ENCODE data around the gene ATOH7. TPM values are rescaled to one million over a fixed set of nuclear protein-coding genes. Genes with fewer than 3 reads are reported as not detected.
"Not testable (repeated sequence)": the region's sequence is repeated elsewhere in the genome, so short reads cannot be mapped to it uniquely, and the experiment has no call there.

Gene ATOH7
- polyA plus RNA-seq, 1 experiment: 0.05 TPM

DNA sequence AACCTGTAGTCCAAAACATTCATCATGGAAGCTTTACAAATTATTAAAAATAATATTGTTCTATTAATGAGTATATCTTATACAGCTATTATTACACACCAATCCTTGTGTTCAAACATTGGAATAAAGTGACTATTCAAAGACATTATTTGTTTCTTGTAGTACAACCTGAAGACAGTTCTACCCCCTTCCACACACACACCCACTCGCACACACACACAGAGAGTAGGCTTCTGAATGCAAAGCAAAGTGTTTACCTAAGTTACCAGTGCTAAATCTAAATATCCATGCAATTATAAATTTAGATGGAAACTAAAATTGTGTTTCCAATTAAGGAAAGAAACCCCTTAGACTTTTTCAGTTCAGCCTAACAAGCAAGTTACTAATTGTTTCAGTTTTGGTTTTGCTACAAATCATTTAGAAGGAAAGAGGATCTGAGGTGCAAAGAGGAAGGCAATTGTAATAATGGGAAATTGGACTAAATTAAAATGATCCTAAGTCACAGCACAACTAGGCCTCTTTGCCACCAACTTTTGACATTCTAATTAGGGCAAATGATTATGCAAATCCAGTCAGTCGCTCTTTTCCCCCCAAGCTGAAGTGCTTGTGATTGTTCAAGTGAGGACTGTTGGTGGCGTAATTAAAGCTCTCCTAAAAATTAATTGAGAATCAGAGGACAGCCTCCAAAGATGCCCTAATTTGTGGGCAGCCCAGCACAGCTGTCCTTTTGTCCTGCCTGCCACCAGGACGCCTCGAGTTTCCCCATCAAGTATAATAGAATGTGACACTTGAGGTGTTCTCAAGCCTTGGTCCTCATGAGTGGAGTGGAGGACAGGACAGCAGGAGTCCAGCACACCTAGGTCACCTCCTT lies 19.9 kb upstream of the ATOH7 start:
- Histone ChIP-seq H3K27me3 (ENCODE audit: control insufficient read depth, insufficient read depth, low read length) (peaks cover 9% of the 10 kb centered on the region), H3K36me3 (ENCODE audit: control insufficient read depth, insufficient read depth, low read length) (no peaks in the 10 kb centered on the region), H3K4me3 (ENCODE audit: low read depth, low read length) (no peak overlapping the region)
- no peak for DNase-seq (ENCODE audit: low read depth)
- POLR2A ChIA-PET: no interaction called here
- TF ChIP-seq, protein P1, sequence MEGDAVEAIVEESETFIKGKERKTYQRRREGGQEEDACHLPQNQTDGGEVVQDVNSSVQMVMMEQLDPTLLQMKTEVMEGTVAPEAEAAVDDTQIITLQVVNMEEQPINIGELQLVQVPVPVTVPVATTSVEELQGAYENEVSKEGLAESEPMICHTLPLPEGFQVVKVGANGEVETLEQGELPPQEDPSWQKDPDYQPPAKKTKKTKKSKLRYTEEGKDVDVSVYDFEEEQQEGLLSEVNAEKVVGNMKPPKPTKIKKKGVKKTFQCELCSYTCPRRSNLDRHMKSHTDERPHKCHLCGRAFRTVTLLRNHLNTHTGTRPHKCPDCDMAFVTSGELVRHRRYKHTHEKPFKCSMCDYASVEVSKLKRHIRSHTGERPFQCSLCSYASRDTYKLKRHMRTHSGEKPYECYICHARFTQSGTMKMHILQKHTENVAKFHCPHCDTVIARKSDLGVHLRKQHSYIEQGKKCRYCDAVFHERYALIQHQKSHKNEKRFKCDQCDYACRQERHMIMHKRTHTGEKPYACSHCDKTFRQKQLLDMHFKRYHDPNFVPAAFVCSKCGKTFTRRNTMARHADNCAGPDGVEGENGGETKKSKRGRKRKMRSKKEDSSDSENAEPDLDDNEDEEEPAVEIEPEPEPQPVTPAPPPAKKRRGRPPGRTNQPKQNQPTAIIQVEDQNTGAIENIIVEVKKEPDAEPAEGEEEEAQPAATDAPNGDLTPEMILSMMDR (IDR thresholded peaks at IDR 0.05; ENCODE audit: insufficient read depth, low read depth, low read length): no peak
- CTCF ChIA-PET: interaction anchor here (1.0 kb wide), 1 partner anchor 50 kb away, joined by 3 read pairs; no protein-coding TSS in a partner anchor

DNA sequence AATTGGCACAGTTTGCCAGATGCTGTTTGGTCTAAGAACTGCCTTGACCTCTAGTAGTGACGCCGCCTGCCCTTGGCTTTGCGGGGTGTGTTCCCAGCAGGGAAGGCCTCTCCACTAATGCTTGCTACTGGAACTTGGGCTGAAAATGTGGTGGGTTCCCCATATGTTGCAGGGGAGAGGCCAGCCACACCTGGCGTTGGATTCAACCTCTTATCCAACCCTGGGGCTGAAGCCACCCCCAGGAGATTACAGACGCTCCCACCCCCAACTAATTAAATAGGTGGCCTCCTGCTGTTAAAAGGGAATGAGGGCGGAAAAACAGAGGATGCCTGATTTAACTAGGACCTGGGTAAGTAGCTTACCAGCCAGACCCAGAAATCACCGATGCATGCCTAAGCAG lies 19.2 kb upstream of the ATOH7 start:
- H3K27me3 ChIP-seq (ENCODE audit: control insufficient read depth, insufficient read depth, low read length): peaks cover 8% of the 10 kb centered on the region
- ChIA-PET POLR2A (no interaction called here), CTCF (no interaction called here)
- TF ChIP-seq, protein P1 (IDR thresholded peaks at IDR 0.05; ENCODE audit: insufficient read depth, low read depth, low read length): no peak
- H3K4me3 ChIP-seq (ENCODE audit: low read depth, low read length): no peak overlapping the region
- no peak for DNase-seq (ENCODE audit: low read depth)
- no peaks in the 10 kb centered on the region for H3K36me3 ChIP-seq (ENCODE audit: control insufficient read depth, insufficient read depth, low read length)

DNA sequence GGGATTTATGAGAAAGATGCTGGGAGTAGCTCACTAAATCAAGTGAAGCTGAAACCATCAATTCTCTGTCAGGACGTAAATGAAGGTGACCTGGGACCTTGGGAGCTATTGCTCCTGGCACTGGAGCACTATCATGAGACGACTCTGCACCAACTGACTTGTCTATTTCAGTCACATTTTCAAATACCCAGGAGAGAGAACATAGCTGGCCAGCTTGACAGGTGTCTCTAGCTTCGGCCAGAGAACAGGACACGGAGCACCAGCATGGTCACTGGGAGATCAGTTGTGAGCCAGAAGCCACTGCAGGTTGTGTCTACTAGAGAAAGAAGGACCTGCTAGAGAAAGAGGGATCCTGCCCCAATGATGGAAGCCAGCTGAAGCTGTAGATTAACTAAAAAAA lies 17.4 kb upstream of the ATOH7 start:
- POLR2A ChIA-PET: no interaction called here
- Histone ChIP-seq H3K36me3 (ENCODE audit: control insufficient read depth, insufficient read depth, low read length) (no peaks in the 10 kb centered on the region), H3K27me3 (ENCODE audit: control insufficient read depth, insufficient read depth, low read length) (peaks cover 10% of the 10 kb centered on the region), H3K4me3 (ENCODE audit: low read depth, low read length) (no peak overlapping the region)
- DNase-seq (ENCODE audit: low read depth): no peak
- CTCF ChIA-PET: interaction anchor here (1.0 kb wide), 1 partner anchor 17 kb away, joined by 4 read pairs; the partner anchor contains the start of gene ATOH7
- TF ChIP-seq, protein P1 (IDR thresholded peaks at IDR 0.05; ENCODE audit: insufficient read depth, low read depth, low read length): no peak

DNA sequence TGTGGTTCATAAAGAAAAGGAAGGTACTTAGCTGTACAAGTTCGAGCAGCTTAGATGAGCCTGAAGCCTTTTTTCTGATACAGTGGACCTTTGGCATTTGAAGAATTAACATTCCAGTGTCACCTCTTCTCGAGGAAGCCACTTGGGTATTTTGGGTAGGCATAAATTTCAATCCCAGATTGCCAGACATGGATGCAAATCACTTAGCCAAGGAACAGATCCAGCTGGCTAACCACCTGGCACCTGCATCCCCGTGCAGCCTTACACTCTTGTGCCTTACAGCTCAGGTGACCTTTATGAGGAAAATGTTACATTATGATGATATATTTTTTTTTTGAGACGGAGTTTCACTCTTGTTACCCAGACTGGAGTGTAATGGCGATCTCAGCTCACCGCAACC lies 16.0 kb upstream of the ATOH7 start:
- no peak overlapping the region for H3K4me3 ChIP-seq (ENCODE audit: low read depth, low read length)
- H3K36me3 ChIP-seq (ENCODE audit: control insufficient read depth, insufficient read depth, low read length): no peaks in the 10 kb centered on the region
- no peak for DNase-seq (ENCODE audit: low read depth)
- CTCF ChIA-PET: no interaction called here
- H3K27me3 ChIP-seq (ENCODE audit: control insufficient read depth, insufficient read depth, low read length): peaks cover 8% of the 10 kb centered on the region; the same call in 1 of the 2 replicates
- TF ChIP-seq, protein P1 (IDR thresholded peaks at IDR 0.05; ENCODE audit: insufficient read depth, low read depth, low read length): no peak
- POLR2A ChIA-PET: no interaction called here

DNA sequence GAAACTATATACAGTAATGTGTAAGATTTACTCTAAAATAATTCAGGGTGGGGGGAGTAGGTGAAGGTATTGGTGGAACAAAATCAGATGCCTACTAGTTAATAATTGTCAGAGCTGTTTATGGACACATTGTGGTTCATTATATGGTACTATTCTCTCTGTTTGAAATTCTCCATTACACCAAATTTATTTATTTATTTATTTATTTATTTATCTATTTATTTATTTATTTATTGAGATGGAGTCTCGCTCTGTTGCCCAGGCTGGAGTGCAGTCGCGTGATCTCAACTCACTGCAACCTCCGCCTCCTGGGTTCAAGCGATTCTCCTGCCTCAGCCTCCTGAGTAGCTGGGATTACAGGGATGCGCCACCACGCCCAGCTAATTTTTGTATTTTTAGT lies 14.5 kb upstream of the ATOH7 start:
- DNase-seq (ENCODE audit: low read depth); H3K36me3 ChIP-seq (ENCODE audit: control insufficient read depth, insufficient read depth, low read length); H3K4me3 ChIP-seq (ENCODE audit: low read depth, low read length); POLR2A ChIA-PET; H3K27me3 ChIP-seq (ENCODE audit: control insufficient read depth, insufficient read depth, low read length): not testable (repeated sequence)
- CTCF ChIA-PET: interaction anchor here (0.7 to 1.3 kb wide), 3 partner anchors 8 to 34 kb away, joined by 3 to 6 read pairs (median 3); no protein-coding TSS in a partner anchor

Data from BJ (cell line).